ENCODE data around the gene RNU5B-1. TPM values are rescaled to one million over a fixed set of nuclear protein-coding genes. Genes with fewer than 3 reads are reported as not detected.

RNU5B-1 gene
- total and polyA plus RNA-seq, 9 of the 15 experiments (the other 6 are each of a cell fraction or from before 2014, with no cell fraction given) = 14.2 TPM; not detected in 8

- TF ChIP-seq, protein P1, sequence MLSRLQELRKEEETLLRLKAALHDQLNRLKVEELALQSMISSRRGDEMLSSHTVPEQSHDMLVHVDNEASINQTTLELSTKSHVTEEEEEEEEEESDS (CRISPR knock-in tag; IDR thresholded peaks at IDR 0.05) = no peak
- TF ChIP-seq HNRNPK (IDR thresholded peaks at IDR 0.05; ENCODE audit: low read depth, low read length, poor library complexity, severe bottlenecking) = no peak
- no peak for TF ChIP-seq MAFG (tag; conservative IDR thresholded peaks at IDR 0.05)
- TF ChIP-seq ETS1 (conservative IDR thresholded peaks at IDR 0.05; ENCODE audit: control insufficient read depth, low read depth, low read length) = no peak
- TF ChIP-seq, protein P2, sequence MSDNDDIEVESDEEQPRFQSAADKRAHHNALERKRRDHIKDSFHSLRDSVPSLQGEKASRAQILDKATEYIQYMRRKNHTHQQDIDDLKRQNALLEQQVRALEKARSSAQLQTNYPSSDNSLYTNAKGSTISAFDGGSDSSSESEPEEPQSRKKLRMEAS (CRISPR knock-in tag; IDR thresholded peaks at IDR 0.05) = peak; percentile 42
- no peak for TF ChIP-seq TFAM (CRISPR knock-in tag; conservative IDR thresholded peaks at IDR 0.05)
- TF ChIP-seq, protein P3, sequence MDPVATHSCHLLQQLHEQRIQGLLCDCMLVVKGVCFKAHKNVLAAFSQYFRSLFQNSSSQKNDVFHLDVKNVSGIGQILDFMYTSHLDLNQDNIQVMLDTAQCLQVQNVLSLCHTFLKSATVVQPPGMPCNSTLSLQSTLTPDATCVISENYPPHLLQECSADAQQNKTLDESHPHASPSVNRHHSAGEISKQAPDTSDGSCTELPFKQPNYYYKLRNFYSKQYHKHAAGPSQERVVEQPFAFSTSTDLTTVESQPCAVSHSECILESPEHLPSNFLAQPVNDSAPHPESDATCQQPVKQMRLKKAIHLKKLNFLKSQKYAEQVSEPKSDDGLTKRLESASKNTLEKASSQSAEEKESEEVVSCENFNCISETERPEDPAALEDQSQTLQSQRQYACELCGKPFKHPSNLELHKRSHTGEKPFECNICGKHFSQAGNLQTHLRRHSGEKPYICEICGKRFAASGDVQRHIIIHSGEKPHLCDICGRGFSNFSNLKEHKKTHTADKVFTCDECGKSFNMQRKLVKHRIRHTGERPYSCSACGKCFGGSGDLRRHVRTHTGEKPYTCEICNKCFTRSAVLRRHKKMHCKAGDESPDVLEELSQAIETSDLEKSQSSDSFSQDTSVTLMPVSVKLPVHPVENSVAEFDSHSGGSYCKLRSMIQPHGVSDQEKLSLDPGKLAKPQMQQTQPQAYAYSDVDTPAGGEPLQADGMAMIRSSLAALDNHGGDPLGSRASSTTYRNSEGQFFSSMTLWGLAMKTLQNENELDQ (CRISPR knock-in tag; IDR thresholded peaks at IDR 0.05; ENCODE audit: borderline replicate concordance) = no peak
- TF ChIP-seq, protein P4, sequence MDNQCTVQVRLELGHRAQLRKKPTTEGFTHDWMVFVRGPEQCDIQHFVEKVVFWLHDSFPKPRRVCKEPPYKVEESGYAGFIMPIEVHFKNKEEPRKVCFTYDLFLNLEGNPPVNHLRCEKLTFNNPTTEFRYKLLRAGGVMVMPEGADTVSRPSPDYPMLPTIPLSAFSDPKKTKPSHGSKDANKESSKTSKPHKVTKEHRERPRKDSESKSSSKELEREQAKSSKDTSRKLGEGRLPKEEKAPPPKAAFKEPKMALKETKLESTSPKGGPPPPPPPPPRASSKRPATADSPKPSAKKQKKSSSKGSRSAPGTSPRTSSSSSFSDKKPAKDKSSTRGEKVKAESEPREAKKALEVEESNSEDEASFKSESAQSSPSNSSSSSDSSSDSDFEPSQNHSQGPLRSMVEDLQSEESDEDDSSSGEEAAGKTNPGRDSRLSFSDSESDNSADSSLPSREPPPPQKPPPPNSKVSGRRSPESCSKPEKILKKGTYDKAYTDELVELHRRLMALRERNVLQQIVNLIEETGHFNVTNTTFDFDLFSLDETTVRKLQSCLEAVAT (IDR thresholded peaks at IDR 0.05) = 0 out of 4 replicates have a peak, but pooled peaks of 1 of the 2 experiments have one; percentile 26
- TF ChIP-seq BRD4 (IDR thresholded peaks at IDR 0.05) = 0 out of 2 replicates have a peak, but pooled peaks have one; percentile 54
- TF ChIP-seq NBN (IDR thresholded peaks at IDR 0.05; ENCODE audit: low read depth) = no peak
- TF ChIP-seq KDM5B (IDR thresholded peaks at IDR 0.05; ENCODE audit: insufficient replicate concordance, low read depth, low read length) = peak; percentile 67
- no peak for TF ChIP-seq PHB2 (IDR thresholded peaks at IDR 0.05; ENCODE audit: low read depth)
- TF ChIP-seq NCOA2 (IDR thresholded peaks at IDR 0.05; ENCODE audit: partially characterized antibody in 2 of 2) = no peak
- no peak for TF ChIP-seq BACH1 (tag; IDR thresholded peaks at IDR 0.05)
These were observed 18.3 kb upstream of the RNU5B-1 start (continued) for GRCh38 chr15:65286069-65286703.

Data from K562 (cell line).